Superior temporal gyrus (tissue), 1 donor: Measurements from ENCODE around the gene CORO1C.

Experiments used
- DNase-seq: peaks from one replicate; pipeline ENCODE4 v3.0.0-alpha.2; 2016; ENCODE audit errors: extremely low spot score

The CORO1C gene

DNA sequence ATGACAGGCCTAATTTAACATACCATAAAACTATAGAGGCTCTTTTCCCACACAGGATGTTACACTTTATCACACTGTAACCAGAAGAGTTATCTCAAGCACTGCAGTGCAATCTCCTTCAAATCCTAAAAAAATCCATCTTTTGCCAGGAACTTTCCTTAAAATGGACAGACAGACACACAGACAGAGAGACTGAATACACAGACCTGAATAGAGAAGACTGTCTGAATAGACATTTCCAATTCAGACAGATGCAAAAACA lies 6.5 kb downstream of the CORO1C start:
- DNase-seq: no peak

DNA sequence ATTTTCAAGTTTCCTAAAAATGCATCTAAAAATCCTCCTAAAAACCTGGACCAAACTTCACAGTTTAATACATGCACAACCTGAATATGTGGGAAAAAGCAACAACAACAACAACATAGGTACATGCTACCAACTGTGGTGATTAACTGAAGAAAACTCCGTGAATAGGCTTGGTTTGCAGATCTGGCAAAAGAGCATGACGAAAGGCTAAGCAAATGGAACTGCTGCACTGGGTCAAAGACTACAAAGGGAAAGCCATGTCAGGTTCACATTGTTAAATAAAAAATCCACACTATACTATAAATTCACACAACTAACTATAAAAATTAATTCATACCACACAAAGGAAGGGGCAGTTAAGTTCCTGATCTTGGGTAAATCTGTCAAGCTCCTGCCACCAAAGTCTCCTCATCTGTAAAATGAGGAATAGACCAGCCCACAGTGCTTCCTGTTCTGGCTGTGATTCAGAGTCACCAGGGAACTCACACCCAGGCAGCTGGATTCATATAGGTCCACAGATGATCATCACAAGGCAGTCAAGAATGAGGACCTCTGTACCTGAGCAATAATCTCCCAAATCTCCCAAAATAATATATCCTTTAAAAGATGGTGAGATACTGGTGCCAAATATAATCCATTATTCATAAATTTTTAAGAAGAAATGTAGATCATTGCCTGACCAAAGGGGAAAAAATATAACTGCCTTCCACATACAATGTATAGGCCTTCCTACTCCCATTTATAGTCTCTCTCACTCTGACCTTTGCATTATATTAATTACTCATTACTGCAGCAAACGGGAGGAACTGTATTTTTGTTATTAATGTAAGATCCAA lies 7.0 kb downstream of the CORO1C start:
- DNase-seq: no peak

DNA sequence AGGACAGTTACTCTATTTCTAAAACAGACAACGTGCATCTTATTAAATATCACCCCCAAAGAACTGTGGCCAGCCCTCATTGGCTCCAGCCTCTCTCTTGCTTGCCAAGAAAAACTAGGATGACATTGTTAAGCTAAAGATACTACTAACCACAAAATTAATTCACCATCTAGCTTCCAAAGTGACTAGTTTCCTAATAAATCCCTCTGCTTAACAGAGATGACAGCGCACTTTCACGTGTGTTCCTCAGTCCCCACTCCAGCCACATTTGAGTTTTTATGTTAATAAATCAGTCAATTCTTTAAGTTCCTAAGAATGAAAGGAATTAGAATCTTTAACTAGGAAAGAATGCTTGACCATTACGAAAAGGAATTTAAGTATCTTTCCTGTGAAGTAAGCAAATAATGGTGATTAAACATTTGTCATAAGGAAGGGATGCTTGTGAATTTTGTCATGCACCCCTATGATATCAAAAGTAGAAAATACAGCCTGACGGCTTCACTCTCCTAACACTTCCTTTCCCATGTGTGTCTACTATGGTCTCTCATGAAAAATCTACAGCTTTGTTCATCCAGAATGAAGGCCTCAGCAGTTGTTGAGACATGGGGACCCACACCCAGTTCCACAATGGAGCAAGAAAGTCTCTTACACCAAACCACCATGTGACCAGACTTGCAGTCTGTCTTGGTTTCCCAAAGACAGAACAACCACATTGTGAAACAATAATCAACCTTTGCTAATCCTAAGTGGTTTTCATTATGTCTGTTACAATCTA lies 8.1 kb downstream of the CORO1C start:
- DNase-seq: no peak

DNA sequence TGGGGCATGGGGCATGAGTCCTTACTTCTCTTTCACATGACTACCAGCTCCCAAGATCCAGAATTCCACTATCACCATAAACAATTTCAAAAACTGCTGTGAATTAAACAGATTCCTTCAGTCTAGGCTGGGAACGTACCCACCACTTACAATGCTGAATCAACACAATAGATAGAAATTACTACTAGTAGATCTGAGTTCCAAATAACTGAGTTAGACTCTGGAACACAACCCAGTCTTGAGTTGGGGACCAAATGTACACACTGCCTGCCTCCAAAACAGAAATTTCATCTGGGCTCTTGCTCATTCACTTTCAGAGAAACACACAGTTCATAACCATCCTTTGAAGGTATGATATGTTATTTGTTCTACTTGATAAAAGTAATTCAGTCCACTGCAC lies 8.9 kb downstream of the CORO1C start:
- no peak for DNase-seq

DNA sequence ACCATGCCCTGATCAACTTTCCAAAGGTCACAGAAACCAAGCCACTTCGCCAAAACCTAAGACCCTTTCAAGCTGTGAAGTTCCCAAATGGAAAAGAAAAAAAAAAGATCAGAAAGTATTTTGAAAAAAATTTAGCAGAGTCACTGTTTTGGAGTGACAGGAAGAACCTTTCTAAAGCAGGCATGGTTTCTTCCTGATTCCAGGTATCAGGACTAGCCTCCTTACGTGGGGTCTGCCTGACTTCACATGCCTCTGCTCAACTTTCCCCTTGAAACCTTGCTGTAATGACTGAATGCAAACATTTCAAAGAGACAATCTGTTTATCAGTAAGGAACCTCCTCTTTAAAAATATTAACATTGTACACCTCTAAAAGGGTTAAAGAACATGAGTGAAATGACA lies 9.5 kb downstream of the CORO1C start:
- no peak for DNase-seq

DNA sequence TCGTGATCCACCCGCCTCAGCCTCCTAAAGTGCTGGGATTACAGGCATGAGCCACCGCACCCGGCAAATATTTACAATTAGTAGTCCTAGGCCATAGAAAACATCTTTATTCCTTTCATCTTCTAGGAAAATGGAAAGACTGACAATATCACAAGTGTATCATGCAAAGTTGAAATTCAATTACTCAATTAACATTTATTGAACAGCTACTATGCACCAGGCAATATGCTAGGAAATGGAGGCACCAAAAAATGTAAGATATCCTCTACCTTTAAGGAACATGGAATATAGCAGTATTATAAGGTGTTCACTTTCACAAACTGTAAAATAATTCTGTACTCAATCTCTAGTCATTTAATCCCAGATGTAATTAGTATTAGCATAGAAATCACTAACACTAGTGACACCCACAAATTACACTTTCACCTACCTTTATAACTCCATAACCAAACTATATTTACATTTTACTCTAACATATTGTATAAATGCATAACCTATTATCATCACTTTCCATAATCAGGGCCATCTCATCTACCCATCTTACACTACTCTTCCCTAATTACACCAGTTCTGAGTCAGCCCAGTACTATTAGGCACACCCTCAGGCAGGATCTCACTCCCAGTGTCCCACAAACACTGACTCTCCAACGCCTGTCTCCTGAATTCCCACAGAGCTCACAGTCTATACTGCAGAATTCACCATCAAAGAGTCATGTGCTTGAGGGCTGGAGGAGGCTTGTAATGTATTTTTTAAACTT lies 10.4 kb downstream of the CORO1C start:
- no peak for DNase-seq

DNA sequence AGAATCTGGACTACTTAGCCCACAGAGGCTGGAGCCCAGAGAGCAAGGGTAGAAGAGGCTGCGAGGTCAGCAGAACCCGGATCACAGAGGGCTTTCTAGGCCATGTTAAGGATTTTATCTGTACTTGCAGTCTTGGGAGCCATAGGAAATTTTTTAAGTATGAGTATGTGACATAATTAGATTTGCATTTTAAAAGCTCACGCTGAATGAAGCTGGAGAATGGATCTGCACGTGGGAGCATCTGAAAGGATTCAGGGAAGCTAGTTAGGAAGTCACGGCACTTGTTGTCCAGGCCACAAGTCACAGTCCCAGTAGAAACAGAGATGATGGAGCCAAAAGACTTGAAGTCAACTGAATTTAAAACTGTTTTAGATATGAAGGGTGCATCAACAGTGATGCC lies 14.1 kb downstream of the CORO1C start:
- no peak for DNase-seq

DNA sequence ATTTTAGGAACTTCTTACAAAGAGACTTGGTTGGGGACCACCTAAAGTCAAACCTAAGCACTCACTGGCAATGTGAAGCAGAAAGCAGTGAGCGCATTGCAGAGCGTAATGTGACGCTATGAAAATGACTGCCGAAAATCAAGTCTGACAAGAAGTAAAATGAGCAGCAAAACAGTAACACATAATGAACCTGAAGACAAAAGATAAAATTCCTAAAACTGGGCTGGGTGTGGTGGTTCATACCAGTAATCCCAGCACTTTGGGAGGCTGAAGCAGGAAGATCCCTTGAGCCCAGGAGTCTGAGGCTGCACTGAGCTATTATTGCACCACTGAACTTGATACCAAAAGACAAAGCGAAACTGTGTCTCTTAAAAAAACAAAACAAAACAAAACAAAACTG lies 16.5 kb downstream of the CORO1C start:
- no peak for DNase-seq

DNA sequence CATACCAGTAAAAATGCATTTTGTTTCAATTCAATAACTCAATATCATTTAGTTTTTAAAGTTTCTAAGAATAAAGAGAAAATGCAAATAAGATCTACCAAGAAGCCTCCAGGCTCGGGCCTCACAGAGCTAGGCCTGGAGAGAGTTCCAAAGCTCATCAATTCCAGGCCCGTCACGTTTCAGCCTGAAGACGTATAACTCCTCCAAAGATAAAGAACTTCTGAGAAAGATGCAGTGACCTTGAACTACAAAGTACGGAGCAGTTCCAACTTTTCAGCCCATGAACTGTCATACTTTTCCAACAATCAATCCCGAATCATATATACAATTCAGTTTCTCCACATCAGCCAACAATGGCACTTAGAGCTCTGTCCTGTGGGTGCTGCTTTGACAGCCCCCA lies 17.8 kb downstream of the CORO1C start:
- no peak for DNase-seq

DNA sequence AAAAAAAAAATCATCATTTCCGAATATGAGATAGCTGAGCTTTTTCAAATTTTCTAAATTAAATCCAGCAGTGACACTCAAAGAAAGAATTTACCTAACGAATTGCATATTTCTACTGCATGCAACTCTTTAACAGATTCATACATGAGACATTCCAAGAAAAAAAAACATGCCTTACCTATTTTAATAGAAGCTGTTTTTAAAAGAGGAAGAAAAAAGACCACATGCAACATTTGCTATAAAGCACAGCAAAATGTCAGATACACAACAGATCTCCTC lies 18.5 kb downstream of the CORO1C start:
- DNase-seq: no peak

DNA sequence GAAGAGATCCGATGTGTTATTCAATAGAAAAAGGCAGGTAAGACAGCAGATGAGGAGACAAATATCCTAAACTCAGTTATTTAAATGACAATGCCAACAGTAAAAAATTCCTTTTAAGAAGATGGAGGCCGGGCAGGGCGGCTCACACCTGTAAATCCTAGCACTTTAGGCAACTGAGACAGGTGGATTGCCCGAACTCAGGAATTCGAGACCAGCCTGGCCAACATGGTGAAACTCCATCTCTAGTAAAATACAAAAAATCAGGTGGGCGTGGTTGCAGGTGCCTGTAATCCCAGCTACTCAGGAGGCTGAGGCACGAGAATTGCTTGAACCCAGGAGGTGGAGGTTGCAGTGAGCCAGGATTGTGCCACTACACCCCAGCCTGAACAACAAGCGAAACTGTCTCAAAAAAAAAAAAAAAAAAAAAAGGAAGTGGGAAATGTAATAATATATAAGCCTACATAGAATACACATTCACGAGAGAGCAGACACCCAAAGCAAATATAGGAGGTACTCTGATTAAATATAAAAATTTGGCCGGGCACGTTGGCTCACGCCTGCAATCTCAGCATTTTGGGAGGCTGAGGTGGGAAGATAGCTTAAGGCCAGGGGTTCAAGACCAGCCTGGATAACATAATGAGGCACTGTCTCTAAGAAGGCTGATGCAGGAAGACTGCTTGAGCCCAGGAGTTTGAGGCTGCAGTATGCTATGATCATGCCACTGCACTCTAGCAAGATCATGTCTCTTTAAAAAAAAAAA lies 19.0 kb downstream of the CORO1C start:
- no peak for DNase-seq

DNA sequence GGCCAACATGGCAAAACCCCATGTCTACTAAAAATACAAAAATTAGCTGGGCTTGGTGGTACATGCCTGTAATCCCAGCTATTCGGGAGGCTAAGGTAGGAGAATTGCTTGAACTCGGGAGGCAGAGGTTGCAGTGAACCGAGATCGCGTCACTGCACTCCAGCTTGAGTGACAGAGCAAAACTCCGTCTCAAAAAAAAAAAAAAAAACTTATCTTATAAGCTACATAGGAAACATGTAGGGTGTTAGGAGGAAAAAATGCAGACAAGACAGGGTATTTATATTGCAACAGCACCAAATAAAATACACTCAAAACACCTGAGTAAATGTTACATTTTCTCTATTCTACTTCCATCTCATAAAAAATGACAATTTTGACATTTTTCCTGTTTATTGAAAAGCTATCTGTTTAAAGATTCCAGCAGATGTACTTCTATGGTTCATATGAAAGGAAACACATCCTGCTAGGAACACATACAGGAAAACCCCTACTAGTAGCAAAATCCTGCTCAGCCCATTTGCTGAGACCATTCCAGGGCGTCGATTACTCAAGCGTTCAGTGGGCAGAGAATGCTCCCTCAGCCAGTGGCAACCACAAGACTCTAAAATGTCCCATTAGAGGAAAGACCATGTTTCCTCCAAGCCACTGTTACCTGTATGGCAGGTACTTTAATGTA lies 19.7 kb downstream of the CORO1C start:
- DNase-seq: no peak

DNA sequence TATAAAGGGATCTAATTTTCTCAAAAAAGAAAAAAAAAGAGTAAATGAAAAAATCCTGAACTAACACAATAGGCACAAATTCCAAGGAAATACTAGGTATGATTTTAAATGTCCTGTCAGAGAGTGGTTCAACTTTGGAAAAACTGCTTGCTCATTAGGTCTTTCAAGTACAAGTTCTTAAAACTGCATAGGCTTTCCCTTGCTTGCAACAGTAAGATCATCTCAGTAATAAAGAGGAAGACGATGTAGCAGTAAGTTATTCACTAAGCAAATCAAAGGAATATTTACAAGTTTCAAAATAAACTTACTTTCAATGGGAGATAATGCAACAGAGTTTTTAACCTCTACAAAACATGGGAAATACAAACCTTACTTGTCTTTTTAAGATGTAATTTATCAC lies 21.6 kb downstream of the CORO1C start:
- no peak for DNase-seq

DNA sequence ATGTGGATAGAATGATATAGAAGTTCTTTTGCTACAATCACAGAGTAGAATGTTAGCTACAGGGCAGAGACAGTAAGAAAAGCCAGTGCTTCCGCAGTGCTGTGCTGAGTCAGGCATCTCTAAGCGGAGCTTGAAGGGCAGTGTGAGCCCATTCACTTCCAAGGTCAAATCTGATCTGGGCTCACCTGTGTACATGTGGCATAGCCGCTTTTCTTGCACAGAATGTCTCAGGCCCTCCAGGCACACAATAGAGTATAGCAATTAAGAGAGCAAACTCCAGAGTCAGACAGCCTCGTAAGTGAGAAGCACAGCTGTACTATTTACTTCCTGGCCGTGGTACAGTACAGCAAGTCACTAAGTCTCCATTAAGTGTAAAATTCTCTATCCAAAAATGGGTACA lies 26.8 kb downstream of the CORO1C start:
- DNase-seq: no peak

DNA sequence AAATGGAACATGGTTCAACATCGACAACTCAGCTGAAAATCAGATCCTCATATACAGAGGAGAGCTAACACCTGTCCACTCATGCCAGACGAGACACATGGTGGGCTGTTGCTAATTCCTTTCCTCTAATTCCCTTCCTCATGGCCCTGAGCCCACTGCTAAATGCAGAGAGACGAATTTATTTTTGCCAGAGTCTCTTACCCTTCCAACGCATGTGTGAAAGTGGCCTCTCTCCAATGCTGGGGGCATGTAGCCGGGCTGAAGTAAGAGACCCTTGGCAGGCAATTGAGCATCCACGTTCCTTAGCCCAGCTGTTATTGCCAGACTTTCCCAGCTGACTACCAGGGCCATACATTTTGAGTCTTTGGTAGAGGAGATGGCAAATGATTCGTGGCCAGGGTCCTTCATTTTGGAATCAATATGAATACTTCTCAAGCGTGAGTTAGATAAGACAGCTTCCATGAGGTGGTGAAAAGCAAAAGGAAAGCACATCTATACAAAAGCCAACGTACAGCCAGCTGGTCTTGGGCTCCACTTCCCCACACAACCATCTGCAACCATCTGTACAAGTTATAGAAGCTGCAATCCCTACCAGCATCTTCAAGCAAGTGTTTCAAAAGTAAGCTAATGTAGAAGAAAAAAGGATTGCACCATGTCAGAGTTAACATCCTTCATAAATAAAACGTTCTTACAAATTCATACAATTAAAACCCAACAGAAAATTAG lies 28.6 kb downstream of the CORO1C start:
- DNase-seq: no peak

DNA sequence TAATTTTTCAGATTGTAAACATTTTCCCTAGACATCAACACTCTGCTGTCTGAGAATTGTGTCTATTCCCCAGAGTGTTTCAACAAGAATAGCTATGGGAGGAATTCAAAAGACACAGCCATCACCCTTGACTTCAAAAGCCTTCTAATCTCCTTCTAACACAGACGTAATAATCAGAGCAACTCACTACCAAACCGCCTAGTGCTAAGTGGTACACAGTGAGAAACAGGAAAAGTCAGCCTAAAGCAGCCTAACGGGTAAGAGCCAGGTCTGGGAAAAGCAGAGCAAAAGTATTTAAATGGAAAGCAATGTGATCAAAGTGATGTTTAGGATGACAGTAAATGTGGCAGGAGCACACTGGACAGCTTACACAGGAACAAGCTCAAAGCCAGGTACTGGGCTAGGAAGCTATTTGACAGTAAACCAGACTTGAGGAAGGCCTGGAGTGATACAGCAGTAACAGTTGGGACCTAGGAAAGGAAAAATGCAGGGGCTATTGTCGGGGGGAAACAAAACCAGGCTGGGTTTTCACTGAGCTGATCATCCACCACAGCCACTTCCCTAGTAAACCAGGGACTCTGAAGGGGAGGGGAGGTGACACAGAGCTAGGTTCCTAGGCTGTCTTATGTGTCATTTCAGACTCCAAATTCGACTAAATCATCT lies 29.4 kb downstream of the CORO1C start:
- DNase-seq: no peak

DNA sequence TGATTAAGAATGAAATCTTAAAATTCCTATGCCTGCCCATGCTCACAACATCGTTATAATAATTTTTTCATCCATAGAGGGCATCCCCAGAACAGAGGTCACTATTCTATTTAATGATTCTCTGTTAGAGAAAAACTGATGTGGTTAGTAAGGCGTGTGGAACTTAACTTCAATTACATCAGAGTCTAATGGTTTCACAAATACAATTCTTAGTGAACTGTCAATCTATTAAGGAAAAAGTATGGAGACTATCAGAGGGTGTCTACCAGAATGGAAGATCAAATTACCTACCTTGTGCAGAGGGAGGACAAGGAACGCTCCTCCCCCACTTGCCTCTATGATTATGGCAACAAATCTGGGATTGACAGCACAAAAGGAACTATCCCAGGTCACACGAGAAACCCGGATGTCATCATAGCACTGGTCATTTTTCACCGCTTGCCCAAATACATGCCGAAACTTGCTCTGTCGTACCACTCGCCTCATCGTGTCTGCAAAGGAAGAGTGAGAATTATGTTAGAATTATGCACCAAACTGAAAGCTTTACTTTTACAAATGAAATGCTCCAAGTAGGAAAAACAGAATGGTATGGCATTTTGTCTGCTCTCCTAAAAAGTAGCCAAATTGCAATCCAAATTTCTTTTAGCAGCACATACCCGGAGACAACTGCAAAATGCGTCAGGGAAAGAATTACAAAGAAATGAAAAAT lies 30.3 kb downstream of the CORO1C start:
- DNase-seq: no peak

DNA sequence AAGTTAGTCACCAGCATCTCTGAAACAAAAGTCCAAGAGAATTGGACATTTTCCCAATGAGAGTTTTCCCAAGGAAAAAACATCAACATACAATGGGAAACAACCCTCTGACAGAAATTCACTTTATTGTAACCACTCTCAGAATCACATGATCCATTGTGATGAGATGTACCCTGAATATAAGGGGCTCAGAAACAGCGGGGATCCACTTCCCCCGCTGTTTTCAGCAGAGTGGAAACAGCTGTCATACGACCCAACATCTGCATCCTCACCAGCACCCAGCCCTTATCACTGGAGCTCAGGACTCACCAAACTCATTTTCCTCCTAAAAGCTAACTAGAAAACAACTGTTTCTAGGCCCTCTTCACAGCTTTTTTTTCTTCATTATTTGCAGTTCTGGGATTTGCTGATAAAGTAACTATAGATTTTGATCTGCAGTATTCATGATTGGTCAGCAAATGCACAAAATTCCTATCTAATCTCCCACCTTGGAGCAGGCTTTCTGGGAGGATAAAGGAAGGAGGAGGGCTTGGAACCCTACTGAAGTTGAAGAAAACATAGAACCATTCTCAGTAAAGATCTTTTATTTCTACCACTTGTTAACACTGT lies 31.3 kb downstream of the CORO1C start:
- no peak for DNase-seq

DNA sequence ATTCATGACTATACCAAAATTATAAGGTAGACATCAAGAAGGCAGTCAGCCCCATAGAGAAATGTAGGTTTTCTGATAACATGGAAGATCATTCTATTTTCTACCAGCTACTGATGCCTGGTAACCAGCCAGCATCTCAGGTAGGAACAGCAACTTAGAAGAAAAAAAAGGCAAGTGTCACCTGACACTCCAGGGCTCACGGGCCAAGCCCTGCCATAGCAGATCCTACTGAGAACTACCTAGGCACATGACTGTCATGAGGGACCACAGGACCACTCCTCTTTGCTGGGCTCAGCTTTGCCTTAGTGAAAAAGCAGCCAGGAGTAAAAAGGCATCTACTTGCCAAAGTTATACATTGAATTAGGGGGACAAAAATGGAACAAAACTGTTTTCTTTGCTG lies 33.4 kb downstream of the CORO1C start:
- no peak for DNase-seq

DNA sequence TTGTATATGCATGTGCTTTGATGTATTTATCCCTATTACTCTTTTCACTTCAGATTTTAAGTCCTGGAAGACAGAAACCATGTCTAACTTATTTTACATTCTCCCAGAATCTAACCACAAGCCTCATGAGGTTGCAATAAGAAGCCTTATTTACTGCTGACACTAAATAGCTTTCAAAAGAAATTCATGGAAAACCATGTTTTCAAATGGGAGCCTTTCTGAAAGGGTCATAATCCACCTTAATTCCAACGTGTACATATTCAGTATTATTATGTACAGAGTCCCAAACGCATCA lies 34.4 kb downstream of the CORO1C start:
- DNase-seq: no peak
